ENCODE results near the gene GNA12.

Gene GNA12

DNA sequence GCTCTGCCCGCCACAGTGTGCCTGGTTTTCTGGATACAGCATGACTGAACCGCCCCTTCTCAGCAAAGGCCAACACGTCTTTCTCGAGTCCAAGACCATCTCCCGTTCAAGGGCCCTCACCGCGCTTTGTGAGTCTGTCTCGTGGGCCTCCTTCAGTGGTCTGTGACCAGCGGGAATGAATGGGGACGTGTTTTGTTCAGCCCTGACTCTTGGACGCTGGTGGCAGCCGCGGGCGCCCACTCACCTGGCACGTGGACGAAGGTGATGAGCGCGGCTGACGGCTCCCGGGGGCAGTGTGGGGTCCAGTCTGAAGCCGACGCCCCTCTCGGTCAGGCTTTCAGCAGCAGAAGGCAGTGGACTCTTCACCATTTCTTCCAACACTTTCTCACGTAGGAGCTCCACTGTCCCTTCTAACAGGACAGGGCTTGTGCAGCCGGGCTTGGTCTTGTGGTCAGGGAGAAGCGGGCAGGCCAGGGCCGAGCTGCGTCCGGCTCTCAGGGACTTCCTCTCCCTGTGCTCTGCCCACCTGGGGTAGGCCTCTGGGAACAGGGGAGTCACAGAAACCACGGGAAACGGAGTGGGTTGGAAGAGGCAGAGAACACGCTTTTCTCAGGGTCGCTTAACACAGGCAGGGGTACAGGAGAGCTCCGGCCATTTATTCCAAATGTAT lies 125.7 kb downstream of the GNA12 start:
- no peak overlapping the region for H3K4me3 ChIP-seq

DNA sequence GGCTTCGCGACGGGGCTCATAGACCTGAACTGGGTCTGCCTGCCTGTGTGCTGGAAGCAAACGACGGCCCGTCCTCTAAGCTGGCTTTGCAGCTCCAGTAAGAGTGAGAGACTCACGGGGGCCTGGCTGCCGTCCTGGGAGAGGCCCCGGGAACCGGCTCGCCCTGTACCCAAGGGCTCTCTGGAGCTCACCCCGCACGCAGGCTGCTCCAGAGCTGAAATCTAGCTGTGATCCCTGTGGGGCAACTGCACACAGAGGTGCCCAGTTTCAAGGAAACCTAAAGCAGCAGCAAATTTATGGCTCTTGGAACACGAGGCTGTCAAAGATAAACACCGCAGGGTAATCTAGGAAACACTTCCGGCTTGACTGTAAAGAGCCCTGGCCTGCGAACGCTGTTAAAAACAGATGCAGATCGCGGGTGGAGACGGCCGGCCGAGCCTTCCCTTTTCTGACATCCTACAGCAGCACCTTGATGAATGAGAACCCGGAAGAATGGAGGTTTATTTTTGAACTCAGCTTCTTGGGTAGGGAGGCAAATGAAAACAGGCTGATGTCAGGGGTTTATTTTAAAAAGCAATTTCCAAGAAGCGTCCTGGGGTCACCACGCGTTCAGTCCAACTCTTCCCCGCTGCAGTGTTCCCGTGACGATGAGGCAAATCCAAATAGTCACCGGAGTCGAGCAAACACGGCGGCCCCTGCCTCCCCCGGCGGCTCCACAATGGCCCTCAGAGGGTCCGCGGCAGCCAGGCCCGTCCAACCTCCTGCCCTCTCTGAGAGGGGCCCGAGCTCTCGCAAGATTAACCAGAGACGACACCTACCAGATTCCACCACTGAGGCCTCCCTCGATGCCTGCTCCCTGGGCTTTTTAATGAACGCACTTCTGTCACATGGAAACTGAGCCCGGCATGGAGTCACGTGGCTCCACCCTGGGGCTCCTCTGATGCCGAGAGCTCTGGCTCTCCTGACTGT lies 126.5 kb downstream of the GNA12 start:
- Histone ChIP-seq H3K36me3 (ENCODE audit: insufficient read depth, low read length) (no peaks in the 10 kb centered on the region), H3K9ac (ENCODE audit: insufficient read length) (no peak overlapping the region), H3K27ac (no peak overlapping the region), H3K9me3 (ENCODE audit: low read depth, low read length) (no peaks in the 10 kb centered on the region), H3K4me3 (no peak overlapping the region)
- TF ChIP-seq POLR2AphosphoS5 (IDR thresholded peaks at IDR 0.05; ENCODE audit: borderline replicate concordance, low read depth, low read length), result no peak
- no peak for DNase-seq (ENCODE audit: low read depth, low spot score)

More for the DNA sequence above, 125.7 kb downstream of the GNA12 start:
- no peak for DNase-seq (ENCODE audit: low read depth, low spot score)
- no peak for TF ChIP-seq POLR2AphosphoS5 (IDR thresholded peaks at IDR 0.05; ENCODE audit: borderline replicate concordance, low read depth, low read length)
- TF ChIP-seq EZH2 (IDR thresholded peaks at IDR 0.05), result no peak
- no peak for TF ChIP-seq FOXP2 (optimal IDR thresholded peaks at IDR 0.05; ENCODE audit: control extremely low read depth, extremely low read length, insufficient read depth)
- Histone ChIP-seq H3K27ac (no peak overlapping the region), H3K36me3 (ENCODE audit: insufficient read depth, low read length) (no peaks in the 10 kb centered on the region), H3K9me3 (ENCODE audit: low read depth, low read length) (no peaks in the 10 kb centered on the region), H3K9ac (ENCODE audit: insufficient read length) (no peak overlapping the region)

DNA sequence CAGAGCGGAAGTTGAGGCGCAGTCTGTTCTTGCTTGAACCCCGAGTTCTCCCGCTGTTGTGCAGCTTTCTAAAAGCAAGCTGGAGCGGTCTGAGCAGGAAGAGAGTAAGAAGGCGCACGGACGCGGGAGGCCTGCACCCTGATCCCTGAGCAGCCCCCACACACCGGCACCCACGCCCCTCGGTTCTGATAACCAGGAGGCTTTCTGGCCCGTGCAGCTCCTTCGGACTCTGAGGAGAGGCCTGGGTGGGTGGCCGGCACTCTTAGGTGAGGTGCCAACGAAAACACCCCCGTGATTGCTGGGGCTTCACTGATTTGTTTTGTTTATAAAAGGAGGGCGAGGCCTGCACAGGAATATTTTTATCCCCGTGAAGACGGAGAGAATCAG lies 127.2 kb downstream of the GNA12 start:
- no peak overlapping the region for H3K27ac ChIP-seq
- no peak for DNase-seq (ENCODE audit: low read depth, low spot score)
- no peak overlapping the region for H3K9ac ChIP-seq (ENCODE audit: insufficient read length)
- TF ChIP-seq POLR2AphosphoS5 (IDR thresholded peaks at IDR 0.05; ENCODE audit: borderline replicate concordance, low read depth, low read length) (no peak), EZH2 (IDR thresholded peaks at IDR 0.05) (no peak), FOXP2 (optimal IDR thresholded peaks at IDR 0.05; ENCODE audit: control extremely low read depth, extremely low read length, insufficient read depth) (no peak)
- no peak overlapping the region for H3K4me3 ChIP-seq
- H3K36me3 ChIP-seq (ENCODE audit: insufficient read depth, low read length), result no peaks in the 10 kb centered on the region
- no peaks in the 10 kb centered on the region for H3K9me3 ChIP-seq (ENCODE audit: low read depth, low read length)

DNA sequence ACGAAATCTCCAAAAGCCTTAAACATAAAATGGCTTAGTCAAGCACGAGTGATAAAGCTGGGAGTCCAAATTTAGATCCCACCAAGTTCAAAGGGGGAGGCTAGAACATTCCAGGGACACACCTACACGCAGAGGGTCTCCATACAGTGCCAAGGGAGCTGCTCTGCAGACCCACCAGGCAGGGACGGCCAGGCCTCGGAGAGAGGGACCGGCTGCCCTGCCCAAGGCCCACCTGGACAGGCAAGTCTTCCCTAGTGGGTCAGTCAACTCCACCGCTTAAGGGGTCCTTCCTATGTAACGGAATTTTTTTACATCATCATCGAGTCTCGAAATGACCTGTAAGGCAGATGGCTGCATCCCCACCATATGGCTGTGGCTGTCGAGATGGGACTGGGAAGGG lies 127.6 kb downstream of the GNA12 start:
- DNase-seq (ENCODE audit: low read depth, low spot score), result no peak
- no peak overlapping the region for H3K27ac ChIP-seq
- H3K36me3 ChIP-seq (ENCODE audit: insufficient read depth, low read length), result no peaks in the 10 kb centered on the region
- no peak overlapping the region for H3K9ac ChIP-seq (ENCODE audit: insufficient read length)
- no peak overlapping the region for H3K4me3 ChIP-seq
- TF ChIP-seq POLR2AphosphoS5 (IDR thresholded peaks at IDR 0.05; ENCODE audit: borderline replicate concordance, low read depth, low read length) (no peak), FOXP2 (optimal IDR thresholded peaks at IDR 0.05; ENCODE audit: control extremely low read depth, extremely low read length, insufficient read depth) (no peak), EZH2 (IDR thresholded peaks at IDR 0.05) (no peak)
- no peaks in the 10 kb centered on the region for H3K9me3 ChIP-seq (ENCODE audit: low read depth, low read length)

DNA sequence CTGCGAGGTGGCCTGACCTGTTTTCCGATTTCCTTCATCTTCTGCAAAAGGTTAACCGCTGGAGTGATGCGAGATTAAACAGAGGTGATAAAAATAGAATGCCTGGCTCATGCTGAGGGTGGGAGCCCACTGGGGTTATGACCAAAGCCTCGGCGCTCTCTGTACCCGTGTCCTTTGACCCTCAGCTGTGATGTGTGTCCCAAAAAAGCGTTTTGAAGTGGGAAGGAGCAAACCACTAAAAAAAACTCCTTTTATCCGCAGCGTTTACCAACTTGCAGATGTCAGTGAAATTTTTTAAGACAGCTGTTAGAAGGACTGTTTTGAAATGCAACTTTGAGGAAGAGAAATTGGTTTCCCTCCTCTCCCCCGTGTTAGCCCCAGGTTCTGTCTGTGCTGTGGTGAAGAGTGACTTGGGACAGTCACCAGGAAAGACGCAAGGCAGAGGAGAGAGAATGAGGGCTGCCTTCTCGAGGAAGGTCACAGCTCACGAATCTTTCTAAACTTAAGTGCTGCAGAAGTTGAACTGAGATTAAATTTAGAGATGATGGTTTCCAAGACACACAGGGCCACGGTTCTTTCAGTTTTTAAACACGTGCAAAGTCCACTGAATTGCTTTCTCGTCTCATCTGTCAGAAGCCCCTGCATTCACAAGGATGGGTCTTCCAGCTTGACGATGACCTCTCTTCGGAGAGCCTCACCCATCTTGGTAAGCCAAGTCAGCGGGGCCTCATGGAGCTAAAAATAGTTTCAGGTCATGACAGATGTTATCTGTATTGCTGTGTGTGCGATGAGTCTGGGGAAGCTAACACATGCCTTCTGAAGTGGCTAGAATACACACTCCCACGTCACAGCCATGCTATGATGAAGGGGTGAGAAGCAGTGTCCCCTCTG lies 128.5 kb downstream of the GNA12 start:
- TF ChIP-seq EZH2 (IDR thresholded peaks at IDR 0.05), result no peak
- TF ChIP-seq FOXP2 (optimal IDR thresholded peaks at IDR 0.05; ENCODE audit: control extremely low read depth, extremely low read length, insufficient read depth), result no peak
- TF ChIP-seq POLR2AphosphoS5 (IDR thresholded peaks at IDR 0.05; ENCODE audit: borderline replicate concordance, low read depth, low read length), result no peak
- no peaks in the 10 kb centered on the region for H3K36me3 ChIP-seq (ENCODE audit: insufficient read depth, low read length)
- no peaks in the 10 kb centered on the region for H3K9me3 ChIP-seq (ENCODE audit: low read depth, low read length)
- H3K27ac ChIP-seq, result no peak overlapping the region
- no peak overlapping the region for H3K9ac ChIP-seq (ENCODE audit: insufficient read length)
- no peak for DNase-seq (ENCODE audit: low read depth, low spot score)
- H3K4me3 ChIP-seq, result no peak overlapping the region

DNA sequence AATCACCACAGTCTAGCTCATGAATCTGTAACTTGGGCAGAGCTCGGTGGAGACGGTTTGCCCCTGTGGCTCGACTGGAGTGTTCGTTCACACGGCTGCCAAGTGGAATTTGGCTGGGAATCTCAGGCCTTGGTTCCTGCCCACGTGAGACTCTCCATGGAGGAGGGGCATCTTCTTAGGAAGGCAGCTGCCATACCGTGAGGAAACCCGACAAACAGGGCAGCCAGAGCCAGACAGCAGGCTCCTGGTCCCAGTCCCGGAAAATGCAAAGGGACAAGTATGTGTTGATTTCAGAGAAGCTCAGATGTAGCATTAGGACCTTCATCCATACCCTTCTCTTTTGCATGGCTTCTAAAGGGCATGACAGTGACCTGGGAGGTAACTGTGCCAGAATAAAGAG lies 129.5 kb downstream of the GNA12 start:
- H3K9me3 ChIP-seq (ENCODE audit: low read depth, low read length), result no peaks in the 10 kb centered on the region
- no peaks in the 10 kb centered on the region for H3K36me3 ChIP-seq (ENCODE audit: insufficient read depth, low read length)
- no peak for DNase-seq (ENCODE audit: low read depth, low spot score)
- TF ChIP-seq POLR2AphosphoS5 (IDR thresholded peaks at IDR 0.05; ENCODE audit: borderline replicate concordance, low read depth, low read length), result no peak
- H3K9ac ChIP-seq (ENCODE audit: insufficient read length), result no peak overlapping the region
- H3K27ac ChIP-seq, result no peak overlapping the region
- no peak overlapping the region for H3K4me3 ChIP-seq

DNA sequence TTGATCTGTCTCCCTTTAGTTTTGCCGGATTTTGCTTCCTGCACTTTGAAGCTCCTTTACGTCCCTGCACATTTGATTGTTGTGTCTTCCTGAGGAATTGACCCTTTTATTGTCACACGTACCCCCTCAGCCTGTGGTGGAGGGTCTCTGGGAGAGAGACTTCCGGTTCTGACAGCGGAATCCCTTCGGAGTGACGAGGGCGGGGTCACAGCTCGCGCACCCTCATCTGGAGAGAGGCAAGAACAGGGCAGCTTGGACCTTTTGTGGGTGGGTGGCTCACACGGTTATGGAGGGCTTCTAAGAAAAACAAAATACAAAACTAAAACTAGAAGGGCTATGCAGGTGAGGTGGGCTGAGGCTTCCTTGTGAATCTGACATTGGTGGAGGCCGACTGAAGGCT lies 130.1 kb downstream of the GNA12 start:
- no peaks in the 10 kb centered on the region for H3K9me3 ChIP-seq (ENCODE audit: low read depth, low read length)
- DNase-seq (ENCODE audit: low read depth, low spot score), result no peak
- no peak overlapping the region for H3K27ac ChIP-seq
- H3K36me3 ChIP-seq (ENCODE audit: insufficient read depth, low read length), result no peaks in the 10 kb centered on the region
- TF ChIP-seq POLR2AphosphoS5 (IDR thresholded peaks at IDR 0.05; ENCODE audit: borderline replicate concordance, low read depth, low read length), result no peak
- no peak for TF ChIP-seq EZH2 (IDR thresholded peaks at IDR 0.05)
- TF ChIP-seq FOXP2 (optimal IDR thresholded peaks at IDR 0.05; ENCODE audit: control extremely low read depth, extremely low read length, insufficient read depth), result no peak
- no peak overlapping the region for H3K4me3 ChIP-seq
- no peak overlapping the region for H3K9ac ChIP-seq (ENCODE audit: insufficient read length)

DNA sequence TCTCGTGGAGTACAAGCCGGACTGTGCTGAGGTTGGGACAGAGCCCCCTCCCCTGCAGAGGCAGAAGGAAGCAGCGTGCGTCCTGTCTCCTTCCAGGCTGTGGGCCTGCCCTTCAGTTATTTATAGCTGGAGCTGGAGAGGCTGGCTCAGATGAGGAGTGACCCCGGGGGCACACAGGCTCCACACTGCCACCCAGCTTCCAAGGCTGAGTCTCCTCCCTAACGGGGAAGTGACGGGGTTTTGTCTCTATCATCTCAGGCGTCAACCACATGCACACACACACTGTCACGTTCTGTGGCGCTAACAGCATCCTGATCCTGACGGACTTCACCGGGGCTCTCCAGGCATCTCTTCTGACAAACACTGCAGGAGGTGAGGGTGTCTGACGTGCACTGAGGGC lies 130.7 kb downstream of the GNA12 start:
- no peak overlapping the region for H3K9ac ChIP-seq (ENCODE audit: insufficient read length)
- no peak overlapping the region for H3K27ac ChIP-seq
- no peaks in the 10 kb centered on the region for H3K9me3 ChIP-seq (ENCODE audit: low read depth, low read length)
- H3K4me3 ChIP-seq, result no peak overlapping the region
- DNase-seq (ENCODE audit: low read depth, low spot score), result no peak
- no peaks in the 10 kb centered on the region for H3K36me3 ChIP-seq (ENCODE audit: insufficient read depth, low read length)
- TF ChIP-seq POLR2AphosphoS5 (IDR thresholded peaks at IDR 0.05; ENCODE audit: borderline replicate concordance, low read depth, low read length) (no peak), EZH2 (IDR thresholded peaks at IDR 0.05) (no peak), FOXP2 (optimal IDR thresholded peaks at IDR 0.05; ENCODE audit: control extremely low read depth, extremely low read length, insufficient read depth) (no peak)

All from SK-N-MC (cell line).